Liver (tissue), 3 donors: ENCODE measurements around the gene SYNM.

Source experiments
- EGR1 ChIP-seq, 2 donors: IDR thresholded peaks; 2 replicates each; pipeline ENCODE4 v1.6.1; 2016 to 2018; ENCODE audit warnings: antibody characterized with exemption in 2 of 2, low read depth in 2 of 2
- GABPA ChIP-seq, 2 donors: IDR thresholded peaks in 1 of 2; conservative IDR thresholded peaks in 1 of 2; 2 replicates each; pipeline ENCODE4 v1.6.1; 2016; ENCODE audit warnings: antibody characterized with exemption in 2 of 2, mild to moderate bottlenecking in 1 of 2, moderate library complexity in 1 of 2
- HNF4A ChIP-seq, 2 donors: conservative IDR thresholded peaks; 2 replicates each; pipeline ENCODE4 v1.6.1; 2016; ENCODE audit warnings: antibody characterized with exemption in 2 of 2, mild to moderate bottlenecking in 2 of 2
- JUND ChIP-seq, 2 donors: IDR thresholded peaks; 2 replicates each; pipeline ENCODE4 v1.6.1; 2016; ENCODE audit warnings: antibody characterized with exemption in 2 of 2
- NR2F2 ChIP-seq: IDR thresholded peaks from 2 replicates; pipeline ENCODE4 v1.6.1; 2016; ENCODE audit warnings: antibody characterized with exemption
- RAD21 ChIP-seq, 2 donors: IDR thresholded peaks; 2 replicates each; pipeline ENCODE4 v1.6.1; 2016; ENCODE audit warnings: antibody characterized with exemption in 2 of 2, mild to moderate bottlenecking in 2 of 2
- TAF1 ChIP-seq: conservative IDR thresholded peaks from 2 replicates; pipeline ENCODE4 v1.6.1; 2016; ENCODE audit warnings: antibody characterized with exemption, mild to moderate bottlenecking
- YY1 ChIP-seq: IDR thresholded peaks from 2 replicates; pipeline ENCODE4 v1.6.1; 2016; ENCODE audit warnings: antibody characterized with exemption, mild to moderate bottlenecking
- TF ChIP-seq, protein P1 (sequence below): fragments of 150-350 bp; IDR thresholded peaks from 2 replicates; pipeline ENCODE4 v1.5.1; 2017; ENCODE audit warnings: improper control_type of control experiment, low read depth, low read length; ENCODE audit not compliant: missing input control
- TF ChIP-seq, protein P2 (sequence below): IDR thresholded peaks from 2 replicates; pipeline ENCODE4 v1.6.1; 2016; ENCODE audit warnings: antibody characterized with exemption
- TF ChIP-seq, protein P3 (sequence below): IDR thresholded peaks from 2 replicates; pipeline ENCODE4 v1.6.1; 2016; ENCODE audit warnings: antibody characterized with exemption, mild to moderate bottlenecking
- TF ChIP-seq, protein P4 (sequence below): IDR thresholded peaks from 2 replicates; pipeline ENCODE4 v1.6.1; 2016; ENCODE audit warnings: antibody characterized with exemption
- TF ChIP-seq, protein P5 (sequence below): IDR thresholded peaks from 2 replicates; pipeline ENCODE4 v1.6.1; 2016; ENCODE audit warnings: antibody characterized with exemption
- donor health status: healthy.
- donor health status: healthy.

DNA sequence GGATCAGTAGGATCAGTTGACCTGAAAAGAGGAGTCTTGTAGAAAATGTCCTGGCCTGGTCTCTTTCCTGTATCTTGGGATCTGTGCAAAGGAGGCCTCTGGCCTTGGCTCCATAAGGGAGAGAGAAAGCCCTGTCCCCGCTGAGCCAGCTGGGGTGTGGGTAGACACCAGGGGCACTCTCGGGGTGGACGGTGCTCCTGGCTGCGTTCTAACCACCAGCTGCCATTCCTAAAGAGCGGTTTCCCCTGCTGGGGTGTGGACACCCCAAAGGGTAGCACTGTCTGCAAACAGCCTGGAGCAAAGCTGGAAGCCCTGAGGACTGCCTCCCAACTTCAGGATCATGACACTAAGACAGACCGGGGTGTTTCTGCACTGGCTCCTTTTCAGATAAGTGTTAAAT lies 23.5 kb downstream of the SYNM start:
- TF ChIP-seq JUND (IDR thresholded peaks at IDR 0.05) (no peak), TAF1 (no peak), YY1 (no peak), RAD21 (IDR thresholded peaks at IDR 0.05) (no peak), EGR1 (IDR thresholded peaks at IDR 0.05; ENCODE audit: low read depth in 2 of 2) (no peak), HNF4A (conservative IDR thresholded peaks at IDR 0.05) (no peak), NR2F2 (no peak), GABPA (IDR thresholded peaks at IDR 0.05 in 1 of 2, conservative IDR thresholded peaks at IDR 0.05 in 1 of 2) (no peak)
- TF ChIP-seq, protein P1, sequence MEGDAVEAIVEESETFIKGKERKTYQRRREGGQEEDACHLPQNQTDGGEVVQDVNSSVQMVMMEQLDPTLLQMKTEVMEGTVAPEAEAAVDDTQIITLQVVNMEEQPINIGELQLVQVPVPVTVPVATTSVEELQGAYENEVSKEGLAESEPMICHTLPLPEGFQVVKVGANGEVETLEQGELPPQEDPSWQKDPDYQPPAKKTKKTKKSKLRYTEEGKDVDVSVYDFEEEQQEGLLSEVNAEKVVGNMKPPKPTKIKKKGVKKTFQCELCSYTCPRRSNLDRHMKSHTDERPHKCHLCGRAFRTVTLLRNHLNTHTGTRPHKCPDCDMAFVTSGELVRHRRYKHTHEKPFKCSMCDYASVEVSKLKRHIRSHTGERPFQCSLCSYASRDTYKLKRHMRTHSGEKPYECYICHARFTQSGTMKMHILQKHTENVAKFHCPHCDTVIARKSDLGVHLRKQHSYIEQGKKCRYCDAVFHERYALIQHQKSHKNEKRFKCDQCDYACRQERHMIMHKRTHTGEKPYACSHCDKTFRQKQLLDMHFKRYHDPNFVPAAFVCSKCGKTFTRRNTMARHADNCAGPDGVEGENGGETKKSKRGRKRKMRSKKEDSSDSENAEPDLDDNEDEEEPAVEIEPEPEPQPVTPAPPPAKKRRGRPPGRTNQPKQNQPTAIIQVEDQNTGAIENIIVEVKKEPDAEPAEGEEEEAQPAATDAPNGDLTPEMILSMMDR: no peak
- TF ChIP-seq, protein P2, sequence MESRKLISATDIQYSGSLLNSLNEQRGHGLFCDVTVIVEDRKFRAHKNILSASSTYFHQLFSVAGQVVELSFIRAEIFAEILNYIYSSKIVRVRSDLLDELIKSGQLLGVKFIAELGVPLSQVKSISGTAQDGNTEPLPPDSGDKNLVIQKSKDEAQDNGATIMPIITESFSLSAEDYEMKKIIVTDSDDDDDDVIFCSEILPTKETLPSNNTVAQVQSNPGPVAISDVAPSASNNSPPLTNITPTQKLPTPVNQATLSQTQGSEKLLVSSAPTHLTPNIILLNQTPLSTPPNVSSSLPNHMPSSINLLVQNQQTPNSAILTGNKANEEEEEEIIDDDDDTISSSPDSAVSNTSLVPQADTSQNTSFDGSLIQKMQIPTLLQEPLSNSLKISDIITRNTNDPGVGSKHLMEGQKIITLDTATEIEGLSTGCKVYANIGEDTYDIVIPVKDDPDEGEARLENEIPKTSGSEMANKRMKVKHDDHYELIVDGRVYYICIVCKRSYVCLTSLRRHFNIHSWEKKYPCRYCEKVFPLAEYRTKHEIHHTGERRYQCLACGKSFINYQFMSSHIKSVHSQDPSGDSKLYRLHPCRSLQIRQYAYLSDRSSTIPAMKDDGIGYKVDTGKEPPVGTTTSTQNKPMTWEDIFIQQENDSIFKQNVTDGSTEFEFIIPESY: no peak
- TF ChIP-seq, protein P3, sequence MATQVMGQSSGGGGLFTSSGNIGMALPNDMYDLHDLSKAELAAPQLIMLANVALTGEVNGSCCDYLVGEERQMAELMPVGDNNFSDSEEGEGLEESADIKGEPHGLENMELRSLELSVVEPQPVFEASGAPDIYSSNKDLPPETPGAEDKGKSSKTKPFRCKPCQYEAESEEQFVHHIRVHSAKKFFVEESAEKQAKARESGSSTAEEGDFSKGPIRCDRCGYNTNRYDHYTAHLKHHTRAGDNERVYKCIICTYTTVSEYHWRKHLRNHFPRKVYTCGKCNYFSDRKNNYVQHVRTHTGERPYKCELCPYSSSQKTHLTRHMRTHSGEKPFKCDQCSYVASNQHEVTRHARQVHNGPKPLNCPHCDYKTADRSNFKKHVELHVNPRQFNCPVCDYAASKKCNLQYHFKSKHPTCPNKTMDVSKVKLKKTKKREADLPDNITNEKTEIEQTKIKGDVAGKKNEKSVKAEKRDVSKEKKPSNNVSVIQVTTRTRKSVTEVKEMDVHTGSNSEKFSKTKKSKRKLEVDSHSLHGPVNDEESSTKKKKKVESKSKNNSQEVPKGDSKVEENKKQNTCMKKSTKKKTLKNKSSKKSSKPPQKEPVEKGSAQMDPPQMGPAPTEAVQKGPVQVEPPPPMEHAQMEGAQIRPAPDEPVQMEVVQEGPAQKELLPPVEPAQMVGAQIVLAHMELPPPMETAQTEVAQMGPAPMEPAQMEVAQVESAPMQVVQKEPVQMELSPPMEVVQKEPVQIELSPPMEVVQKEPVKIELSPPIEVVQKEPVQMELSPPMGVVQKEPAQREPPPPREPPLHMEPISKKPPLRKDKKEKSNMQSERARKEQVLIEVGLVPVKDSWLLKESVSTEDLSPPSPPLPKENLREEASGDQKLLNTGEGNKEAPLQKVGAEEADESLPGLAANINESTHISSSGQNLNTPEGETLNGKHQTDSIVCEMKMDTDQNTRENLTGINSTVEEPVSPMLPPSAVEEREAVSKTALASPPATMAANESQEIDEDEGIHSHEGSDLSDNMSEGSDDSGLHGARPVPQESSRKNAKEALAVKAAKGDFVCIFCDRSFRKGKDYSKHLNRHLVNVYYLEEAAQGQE: no peak
- TF ChIP-seq, protein P4, sequence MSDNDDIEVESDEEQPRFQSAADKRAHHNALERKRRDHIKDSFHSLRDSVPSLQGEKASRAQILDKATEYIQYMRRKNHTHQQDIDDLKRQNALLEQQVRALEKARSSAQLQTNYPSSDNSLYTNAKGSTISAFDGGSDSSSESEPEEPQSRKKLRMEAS: no peak
- TF ChIP-seq, protein P5, sequence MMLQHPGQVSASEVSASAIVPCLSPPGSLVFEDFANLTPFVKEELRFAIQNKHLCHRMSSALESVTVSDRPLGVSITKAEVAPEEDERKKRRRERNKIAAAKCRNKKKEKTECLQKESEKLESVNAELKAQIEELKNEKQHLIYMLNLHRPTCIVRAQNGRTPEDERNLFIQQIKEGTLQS: no peak
